Measurements from ENCODE around the gene CEP85. TPM values are rescaled to one million over a fixed set of nuclear protein-coding genes. Genes with fewer than 3 reads are reported as not detected.
"Not testable (repeated sequence)": the region's sequence is repeated elsewhere in the genome, so short reads cannot be mapped to it uniquely, and the experiment has no call there.

Gene CEP85
- total RNA-seq, 3 donors from 2014 or later = 4.8 to 11.7 (median 7.5) TPM

DNA sequence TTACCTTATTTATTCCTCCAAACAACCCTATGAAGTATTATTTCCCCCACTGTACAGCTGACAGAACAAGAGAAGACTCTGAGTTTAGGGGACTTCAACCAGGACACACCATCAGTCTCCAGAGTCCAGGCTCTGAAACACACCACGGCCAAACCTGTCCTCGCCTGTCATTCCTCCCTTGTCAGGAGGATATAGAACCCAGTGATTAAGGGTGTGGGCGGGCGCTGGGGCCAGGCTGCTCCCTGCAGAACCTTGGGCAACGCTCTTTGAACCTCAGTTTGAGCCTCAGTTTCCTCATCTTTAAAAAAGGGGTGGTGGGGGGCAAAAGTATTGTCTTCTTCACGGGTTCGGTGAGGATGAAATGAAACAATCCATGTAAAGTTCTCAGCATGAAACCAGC lies 9.4 kb upstream of the CEP85 start:
- no peaks in the 10 kb centered on the region for H3K36me3 ChIP-seq
- no peaks in the 10 kb centered on the region for H3K4me1 ChIP-seq
- no peak overlapping the region for H3K4me3 ChIP-seq
- TF ChIP-seq POLR2AphosphoS5 (IDR thresholded peaks at IDR 0.05) = no peak
- no peak for TF ChIP-seq POLR2A (IDR thresholded peaks at IDR 0.05)
- TF ChIP-seq, protein P1, sequence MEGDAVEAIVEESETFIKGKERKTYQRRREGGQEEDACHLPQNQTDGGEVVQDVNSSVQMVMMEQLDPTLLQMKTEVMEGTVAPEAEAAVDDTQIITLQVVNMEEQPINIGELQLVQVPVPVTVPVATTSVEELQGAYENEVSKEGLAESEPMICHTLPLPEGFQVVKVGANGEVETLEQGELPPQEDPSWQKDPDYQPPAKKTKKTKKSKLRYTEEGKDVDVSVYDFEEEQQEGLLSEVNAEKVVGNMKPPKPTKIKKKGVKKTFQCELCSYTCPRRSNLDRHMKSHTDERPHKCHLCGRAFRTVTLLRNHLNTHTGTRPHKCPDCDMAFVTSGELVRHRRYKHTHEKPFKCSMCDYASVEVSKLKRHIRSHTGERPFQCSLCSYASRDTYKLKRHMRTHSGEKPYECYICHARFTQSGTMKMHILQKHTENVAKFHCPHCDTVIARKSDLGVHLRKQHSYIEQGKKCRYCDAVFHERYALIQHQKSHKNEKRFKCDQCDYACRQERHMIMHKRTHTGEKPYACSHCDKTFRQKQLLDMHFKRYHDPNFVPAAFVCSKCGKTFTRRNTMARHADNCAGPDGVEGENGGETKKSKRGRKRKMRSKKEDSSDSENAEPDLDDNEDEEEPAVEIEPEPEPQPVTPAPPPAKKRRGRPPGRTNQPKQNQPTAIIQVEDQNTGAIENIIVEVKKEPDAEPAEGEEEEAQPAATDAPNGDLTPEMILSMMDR (IDR thresholded peaks at IDR 0.05) = no peak
- DNase-seq (ENCODE audit: low spot score in 2 of 2) = no peak
- no peaks in the 10 kb centered on the region for H3K27me3 ChIP-seq
- intact Hi-C loops (cut with DNase I; ENCODE audit: low total_unique reads) = no loop called here
- no peak overlapping the region for H3K27ac ChIP-seq
- H3K9me3 ChIP-seq = no peaks in the 10 kb centered on the region

DNA sequence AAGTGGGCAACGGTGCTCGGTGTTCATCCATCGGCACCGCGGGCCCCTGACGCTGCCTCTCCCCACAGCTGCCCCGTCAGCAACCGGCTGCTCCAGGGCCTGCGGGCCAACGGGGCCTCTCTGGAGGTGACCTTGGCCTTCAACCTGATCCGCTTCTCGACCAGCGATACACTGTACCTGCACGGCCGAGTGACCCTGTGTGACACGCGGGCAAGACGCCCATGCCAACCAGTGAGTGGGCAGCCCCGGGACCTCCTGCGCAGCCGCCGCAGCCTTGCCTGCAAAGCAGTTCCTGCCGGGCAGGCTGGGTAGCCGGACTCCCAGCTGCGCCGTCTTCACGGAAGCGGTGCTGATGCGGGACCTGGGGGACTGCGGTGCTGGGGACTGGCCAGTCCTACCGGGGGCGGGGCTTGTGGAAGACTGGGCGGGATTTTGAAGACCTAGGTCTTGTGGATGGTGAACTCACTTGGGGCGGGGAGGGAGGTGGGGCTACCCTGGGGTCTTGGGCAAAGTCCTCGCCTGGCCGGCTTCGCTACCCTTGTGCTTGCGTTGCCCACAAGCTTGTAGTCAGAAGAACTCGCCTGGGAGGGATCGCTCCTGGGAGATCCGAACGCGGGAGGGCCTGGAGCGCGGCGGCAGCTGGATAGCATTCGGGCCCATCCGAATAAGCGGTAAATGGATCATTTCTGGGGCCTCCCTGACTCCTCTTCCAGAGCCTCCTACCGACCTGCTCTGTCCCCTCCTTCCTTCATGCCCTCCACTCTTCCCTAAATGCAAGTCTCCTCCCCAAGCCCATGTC lies 8.8 kb upstream of the CEP85 start:
- H3K4me1 ChIP-seq = no peaks in the 10 kb centered on the region
- H3K36me3 ChIP-seq = no peaks in the 10 kb centered on the region
- DNase-seq (ENCODE audit: low spot score in 2 of 2) = peak; percentile 32 to 59
- no peaks in the 10 kb centered on the region for H3K9me3 ChIP-seq
- TF ChIP-seq, protein P1 (IDR thresholded peaks at IDR 0.05) = no peak
- TF ChIP-seq POLR2AphosphoS5 (IDR thresholded peaks at IDR 0.05) (no peak), POLR2A (IDR thresholded peaks at IDR 0.05) (no peak)
- intact Hi-C loops (cut with DNase I; ENCODE audit: low total_unique reads) = no loop called here
- H3K27ac ChIP-seq = no peak overlapping the region
- H3K4me3 ChIP-seq = peak overlapping the region; percentile 19 to 59 (median 48)
- no peaks in the 10 kb centered on the region for H3K27me3 ChIP-seq

DNA sequence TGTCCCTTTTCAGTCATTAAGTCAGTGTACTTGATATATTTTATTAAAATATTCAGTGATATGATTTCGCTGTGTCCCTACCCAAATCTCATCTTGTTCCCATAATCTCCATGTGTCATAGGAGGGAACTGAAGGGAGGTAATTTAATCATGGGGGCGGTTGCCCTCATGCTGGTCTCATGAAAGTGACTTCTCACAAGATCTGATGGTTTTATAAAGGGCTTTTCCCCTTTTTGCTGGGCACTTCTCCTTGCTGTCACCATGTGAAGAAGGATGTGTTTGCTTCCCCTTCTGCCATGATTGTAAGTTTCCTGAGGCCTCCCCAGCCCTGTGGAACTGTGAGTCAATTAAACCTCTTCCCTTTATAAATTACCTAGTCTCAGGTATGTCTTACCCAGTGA lies 3.3 kb upstream of the CEP85 start:
- H3K27ac ChIP-seq; H3K36me3 ChIP-seq; H3K4me1 ChIP-seq; DNase-seq (ENCODE audit: low spot score in 2 of 2); H3K27me3 ChIP-seq; H3K4me3 ChIP-seq; H3K9me3 ChIP-seq: not testable (repeated sequence)
- intact Hi-C loops (cut with DNase I; ENCODE audit: low total_unique reads) = loop anchor here (10.0 kb wide), 1 partner anchor 66 kb away; the partner anchor contains the start of genes C1orf232 and ZNF593

DNA sequence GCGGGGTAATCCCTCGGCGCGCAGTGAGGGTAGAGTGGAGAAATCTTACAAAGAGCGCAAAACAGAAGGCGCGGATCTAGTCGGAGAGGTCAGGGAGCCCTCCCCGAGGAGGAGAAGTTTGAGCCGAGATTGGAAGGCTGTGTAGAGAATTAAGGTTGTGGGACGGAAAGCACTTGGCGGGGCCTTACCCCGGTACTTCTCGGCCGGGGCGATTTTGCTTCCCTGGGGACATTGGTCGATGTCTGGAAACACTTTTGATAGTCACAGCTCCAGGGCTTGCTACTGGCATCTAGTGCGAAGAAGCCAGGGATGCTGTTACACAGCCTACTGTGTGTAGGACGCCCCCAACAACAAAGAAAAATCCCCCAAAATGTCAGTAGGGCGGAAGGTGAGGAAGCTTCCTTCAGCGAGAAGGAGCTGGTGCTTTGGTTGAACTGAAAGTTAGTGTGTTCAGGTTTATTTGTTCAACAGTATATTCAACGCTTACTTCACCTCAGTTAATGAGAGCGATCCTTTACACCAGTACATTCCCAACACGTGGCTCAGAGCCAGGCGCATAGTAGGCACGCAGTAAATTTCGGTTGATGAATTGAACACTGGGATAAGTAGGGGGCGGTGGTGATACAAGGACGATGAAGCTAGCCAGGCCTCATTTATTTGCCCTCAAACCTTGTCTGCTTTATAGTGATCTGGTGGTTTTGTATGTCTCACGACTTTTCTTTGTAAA lies 807 bp downstream of the CEP85 start:
- peak overlapping the region; percentile 64 to 80 (median 78) for H3K4me3 ChIP-seq
- intact Hi-C loops (cut with DNase I; ENCODE audit: low total_unique reads) = loop anchor here (10.0 kb wide), 1 partner anchor 70 kb away; the partner anchor contains the start of genes C1orf232 and ZNF593
- no peak for DNase-seq (ENCODE audit: low spot score in 2 of 2)
- no peak for TF ChIP-seq POLR2AphosphoS5 (IDR thresholded peaks at IDR 0.05)
- no peak for TF ChIP-seq POLR2A (IDR thresholded peaks at IDR 0.05)
- TF ChIP-seq, protein P1 (IDR thresholded peaks at IDR 0.05) = no peak
- no peaks in the 10 kb centered on the region for H3K4me1 ChIP-seq
- H3K27me3 ChIP-seq = no peaks in the 10 kb centered on the region
- H3K27ac ChIP-seq = peak overlapping the region; percentile 82 to 87
- no peaks in the 10 kb centered on the region for H3K36me3 ChIP-seq
- H3K9me3 ChIP-seq = no peaks in the 10 kb centered on the region

DNA sequence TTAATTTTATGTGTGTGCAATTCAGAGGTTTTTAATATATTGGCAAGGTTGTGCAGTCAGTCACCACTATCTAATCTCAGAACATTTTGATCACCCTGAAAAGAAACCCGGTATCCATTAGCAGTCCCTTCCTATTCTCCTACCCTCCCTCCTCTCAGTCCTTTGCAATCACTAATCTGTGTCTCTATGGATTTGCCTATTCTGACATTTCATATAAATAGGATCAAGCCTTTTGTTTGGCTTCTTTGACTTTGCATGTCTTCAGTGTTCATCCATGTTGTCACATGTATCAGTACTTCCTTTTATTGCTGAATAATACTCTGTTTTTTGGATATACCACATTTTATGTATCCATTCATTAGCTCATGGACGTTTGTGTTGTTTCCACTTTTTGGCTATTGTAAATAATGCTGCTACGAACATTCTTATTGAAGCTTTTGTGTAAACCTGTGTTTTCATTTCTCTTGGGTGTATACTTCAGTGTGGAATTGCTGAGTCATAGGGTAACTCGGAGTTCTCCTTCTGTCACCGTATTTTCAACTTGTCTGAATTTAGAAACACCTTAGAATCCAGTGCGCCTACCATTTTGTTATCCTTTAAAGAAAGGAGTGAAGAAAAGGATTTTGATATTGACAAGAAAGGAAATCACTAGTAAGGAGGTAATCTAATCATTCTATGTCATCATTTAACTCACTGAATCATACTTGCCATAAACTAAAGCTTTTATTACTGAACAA lies 3.4 kb downstream of the CEP85 start:
- Histone ChIP-seq H3K36me3 (no peaks in the 10 kb centered on the region), H3K9me3 (no peaks in the 10 kb centered on the region), H3K27ac (no peak overlapping the region), H3K4me1 (no peaks in the 10 kb centered on the region), H3K4me3 (no peak overlapping the region), H3K27me3 (no peaks in the 10 kb centered on the region)
- intact Hi-C loops (cut with DNase I; ENCODE audit: low total_unique reads) = loop anchor here (10.0 kb wide), 1 partner anchor 73 kb away; the partner anchor contains the start of genes C1orf232 and ZNF593
- no peak for TF ChIP-seq POLR2A (IDR thresholded peaks at IDR 0.05)
- TF ChIP-seq, protein P1 (IDR thresholded peaks at IDR 0.05) = no peak
- DNase-seq (ENCODE audit: low spot score in 2 of 2) = no peak
